MM.1S (cell line): ENCODE data around the gene GIPC3.
"Not testable (repeated sequence)": the region's sequence is repeated elsewhere in the genome, so short reads cannot be mapped to it uniquely, and the experiment has no call there.

Experiments
- DNase-seq: peaks from one replicate; pipeline ENCODE4 v3.0.0-alpha.2; 2015
- H2AFZ ChIP-seq: fragments of 300-600 bp; sonication (generic); 2 replicates; pipeline ENCODE4 v1.6.0; 2016; ENCODE audit warnings: antibody characterized with exemption, low read length
- H3F3A ChIP-seq: fragments of 300-600 bp; sonication (generic); 2 replicates; pipeline ENCODE4 v1.6.1; 2016; ENCODE audit warnings: mild to moderate bottlenecking, antibody characterized with exemption, low read length, moderate library complexity, mixed read lengths; ENCODE audit not compliant: insufficient read depth
- H3K27ac ChIP-seq: fragments of 300-600 bp; sonication (generic); 2 replicates; pipeline ENCODE4 v1.5.1; 2016; ENCODE audit warnings: mild to moderate bottlenecking, low read length
- H3K27me3 ChIP-seq: fragments of 300-600 bp; sonication (generic); replicated peaks from 2 replicates; pipeline ENCODE4 v1.6.0; 2016; ENCODE audit warnings: low read length; ENCODE audit not compliant: insufficient read depth
- H3K36me3 ChIP-seq: fragments of 300-600 bp; sonication (generic); replicated peaks from 2 replicates; pipeline ENCODE4 v1.6.1; 2016; ENCODE audit warnings: mild to moderate bottlenecking, low read length, mixed read lengths; ENCODE audit not compliant: insufficient read depth
- H3K4me1 ChIP-seq: fragments of 300-600 bp; sonication (generic); 2 replicates; pipeline ENCODE4 v1.6.1; 2016; ENCODE audit warnings: low read length, mixed read lengths
- H3K4me2 ChIP-seq: fragments of 300-600 bp; sonication (generic); 2 replicates; pipeline ENCODE4 v1.6.0; 2016; ENCODE audit warnings: low read depth, low read length
- H3K4me3 ChIP-seq: fragments of 300-600 bp; sonication (generic); 2 replicates; pipeline ENCODE4 v1.5.1; 2016; ENCODE audit warnings: low read length, mixed read lengths
- H3K79me2 ChIP-seq: fragments of 300-600 bp; sonication (generic); 2 replicates; pipeline ENCODE4 v1.6.1; 2016; ENCODE audit warnings: mixed run types, low read length, mixed read lengths
- H3K9ac ChIP-seq: fragments of 300-600 bp; sonication (generic); 2 replicates; pipeline ENCODE4 v1.6.1; 2016; ENCODE audit warnings: low read length, mixed read lengths
- H3K9me2 ChIP-seq: fragments of 300-600 bp; sonication (generic); replicated peaks from 2 replicates; pipeline ENCODE4 v1.6.1; 2016; ENCODE audit warnings: mild to moderate bottlenecking, low read length, mixed read lengths; ENCODE audit not compliant: insufficient read depth
- H3K9me3 ChIP-seq: fragments of 300-600 bp; sonication (generic); replicated peaks from 2 replicates; pipeline ENCODE4 v1.6.1; 2016; ENCODE audit warnings: mild to moderate bottlenecking, low read length, mixed read lengths; ENCODE audit not compliant: insufficient read depth
- H4K20me1 ChIP-seq: fragments of 300-600 bp; sonication (generic); 2 replicates; pipeline ENCODE4 v1.6.1; 2016; ENCODE audit warnings: mild to moderate bottlenecking, low read length, moderate library complexity, mixed read lengths; ENCODE audit not compliant: insufficient read depth
- EZH2 ChIP-seq: fragments of 300-600 bp; sonication (generic); optimal IDR thresholded peaks from 2 replicates; pipeline ENCODE3; 2017; ENCODE audit warnings: low read depth, mild to moderate bottlenecking, antibody characterized with exemption, low read length, mixed read lengths
- EZH2phosphoT487 ChIP-seq: fragments of 300-600 bp; sonication (generic); IDR thresholded peaks from 2 replicates; pipeline ENCODE4 v1.6.1; 2018; ENCODE audit warnings: antibody characterized with exemption, low read length
- TF ChIP-seq, protein P1 (sequence below): fragments of 300-600 bp; sonication (generic); IDR thresholded peaks from 2 replicates; pipeline ENCODE4 v1.5.1; 2016; ENCODE audit warnings: antibody characterized with exemption, low read length, mixed read lengths

The GIPC3 gene

DNA sequence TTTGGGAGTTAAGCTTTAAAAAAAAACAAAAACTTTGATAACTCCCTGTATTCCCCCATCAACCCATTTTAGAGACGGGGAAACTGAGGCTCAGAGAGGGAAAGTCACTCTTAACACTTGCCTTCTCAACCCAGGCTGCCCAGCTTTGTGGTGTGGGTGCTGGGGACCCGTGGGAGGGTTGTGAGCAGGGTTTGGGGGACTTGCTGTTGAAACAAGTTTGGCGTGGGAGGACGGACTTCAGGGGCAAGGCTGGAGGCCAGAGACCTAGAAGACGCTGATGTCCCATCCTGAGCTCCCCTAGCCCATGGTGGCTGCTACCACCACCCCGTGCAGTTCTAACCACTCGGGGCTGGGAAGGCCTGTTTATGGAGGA is 42.1 kb downstream of the GIPC3 start:
- peak overlapping the region; percentile 2; the same call in 1 of the 2 replicates for H3K27ac ChIP-seq
- peak overlapping the region; percentile 44 for H2AFZ ChIP-seq
- H3K4me3 ChIP-seq = peak overlapping the region; percentile 87

DNA sequence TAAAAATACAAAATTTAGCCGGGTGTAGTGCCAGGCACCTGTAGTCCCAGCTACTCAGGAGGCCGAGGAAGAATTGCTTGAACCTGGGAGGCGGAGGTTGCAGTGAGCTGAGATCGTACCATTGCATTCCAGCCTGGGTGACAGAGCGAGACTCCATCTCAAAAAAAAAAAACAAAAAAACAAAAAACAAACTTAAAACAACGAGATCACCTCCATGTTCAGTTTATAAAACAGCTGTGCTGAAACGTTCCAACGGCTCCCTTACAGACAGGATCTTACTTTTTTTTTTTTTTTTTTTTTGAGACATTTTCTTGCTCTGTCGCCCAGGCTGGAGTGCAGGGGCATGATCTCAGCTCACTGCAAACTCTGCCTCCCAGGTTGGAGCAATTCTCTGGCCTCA is 43.5 kb downstream of the GIPC3 start:
- H2AFZ ChIP-seq, H3K9ac ChIP-seq, H3K4me2 ChIP-seq, H4K20me1 ChIP-seq, H3K4me3 ChIP-seq, H3K36me3 ChIP-seq, H3K27me3 ChIP-seq, DNase-seq, H3K9me3 ChIP-seq, H3F3A ChIP-seq, H3K9me2 ChIP-seq, H3K27ac ChIP-seq: not testable (repeated sequence)
- Histone ChIP-seq H3K4me1 (peaks cover 20% of the 10 kb centered on the region; the same call in 1 of the 2 replicates), H3K79me2 (peaks cover 29% of the 10 kb centered on the region)

More for the DNA sequence above, 42.1 kb downstream of the GIPC3 start:
- H3K4me1 ChIP-seq = peaks cover 20% of the 10 kb centered on the region; the same call in 1 of the 2 replicates
- TF ChIP-seq EZH2 = no peak
- TF ChIP-seq EZH2phosphoT487 = no peak
- TF ChIP-seq, protein P1, sequence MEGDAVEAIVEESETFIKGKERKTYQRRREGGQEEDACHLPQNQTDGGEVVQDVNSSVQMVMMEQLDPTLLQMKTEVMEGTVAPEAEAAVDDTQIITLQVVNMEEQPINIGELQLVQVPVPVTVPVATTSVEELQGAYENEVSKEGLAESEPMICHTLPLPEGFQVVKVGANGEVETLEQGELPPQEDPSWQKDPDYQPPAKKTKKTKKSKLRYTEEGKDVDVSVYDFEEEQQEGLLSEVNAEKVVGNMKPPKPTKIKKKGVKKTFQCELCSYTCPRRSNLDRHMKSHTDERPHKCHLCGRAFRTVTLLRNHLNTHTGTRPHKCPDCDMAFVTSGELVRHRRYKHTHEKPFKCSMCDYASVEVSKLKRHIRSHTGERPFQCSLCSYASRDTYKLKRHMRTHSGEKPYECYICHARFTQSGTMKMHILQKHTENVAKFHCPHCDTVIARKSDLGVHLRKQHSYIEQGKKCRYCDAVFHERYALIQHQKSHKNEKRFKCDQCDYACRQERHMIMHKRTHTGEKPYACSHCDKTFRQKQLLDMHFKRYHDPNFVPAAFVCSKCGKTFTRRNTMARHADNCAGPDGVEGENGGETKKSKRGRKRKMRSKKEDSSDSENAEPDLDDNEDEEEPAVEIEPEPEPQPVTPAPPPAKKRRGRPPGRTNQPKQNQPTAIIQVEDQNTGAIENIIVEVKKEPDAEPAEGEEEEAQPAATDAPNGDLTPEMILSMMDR = no peak
- peaks cover 38% of the 10 kb centered on the region for H3K79me2 ChIP-seq
- H3K36me3 ChIP-seq = no peaks in the 10 kb centered on the region
- H3K9me3 ChIP-seq = no peaks in the 10 kb centered on the region
- no peaks in the 10 kb centered on the region for H4K20me1 ChIP-seq
- peak overlapping the region; percentile 95 for H3K4me2 ChIP-seq
- no peaks in the 10 kb centered on the region for H3K9me2 ChIP-seq
- no peak overlapping the region; the same call in 1 of the 2 replicates for H3K9ac ChIP-seq
- no peak for DNase-seq
- H3F3A ChIP-seq = no peaks in the 10 kb centered on the region
- no peaks in the 10 kb centered on the region for H3K27me3 ChIP-seq

DNA sequence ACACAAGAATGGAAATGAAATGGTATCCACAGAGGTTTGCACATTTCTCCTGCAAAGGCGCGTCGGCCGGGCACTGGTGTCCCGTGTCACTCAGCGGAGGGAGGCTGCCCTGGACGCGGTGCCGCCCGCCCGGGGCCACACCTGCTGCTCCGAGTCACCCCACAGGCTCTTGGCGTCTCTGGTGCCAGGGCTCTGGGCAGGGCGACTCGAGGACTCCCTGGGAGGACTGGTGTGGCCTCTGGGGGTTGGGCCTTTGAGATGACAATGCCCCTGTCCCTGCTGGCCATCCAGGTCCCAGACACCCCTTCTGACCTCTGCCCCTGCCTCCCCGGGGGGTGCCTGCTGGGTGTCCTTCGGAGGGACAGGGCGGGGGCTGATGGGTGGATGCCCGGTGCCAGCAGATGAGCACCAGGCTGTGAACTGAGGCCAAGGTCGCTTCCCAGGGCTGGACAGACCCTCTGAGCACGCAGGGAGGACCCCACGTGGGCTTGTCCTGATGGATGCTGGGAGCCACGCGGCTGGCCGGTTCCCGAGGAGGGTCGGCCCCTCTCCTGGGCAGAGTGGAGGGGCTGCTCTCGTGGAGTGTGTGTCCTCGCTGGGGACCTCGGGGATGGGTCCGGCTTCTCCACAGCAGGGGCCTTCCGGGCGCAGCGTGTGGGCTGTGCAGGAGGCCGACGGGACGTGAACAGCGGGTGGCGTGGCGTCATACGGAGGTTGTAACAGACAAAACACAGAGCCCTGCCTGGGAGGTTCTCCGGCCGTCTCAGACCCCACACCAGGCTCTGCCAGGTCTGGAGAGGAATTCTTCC is 46.0 kb downstream of the GIPC3 start:
- no peak overlapping the region for H3K9ac ChIP-seq
- H3K9me2 ChIP-seq = no peaks in the 10 kb centered on the region
- no peaks in the 10 kb centered on the region for H4K20me1 ChIP-seq
- no peaks in the 10 kb centered on the region for H3K27me3 ChIP-seq
- no peak for DNase-seq
- peaks cover 4% of the 10 kb centered on the region for H3K79me2 ChIP-seq
- no peak overlapping the region for H2AFZ ChIP-seq
- peaks cover 4% of the 10 kb centered on the region; the same call in 1 of the 2 replicates for H3K4me1 ChIP-seq
- H3K4me3 ChIP-seq = no peak overlapping the region
- H3K27ac ChIP-seq = no peak overlapping the region
- no peaks in the 10 kb centered on the region for H3K36me3 ChIP-seq
- H3K4me2 ChIP-seq = no peak overlapping the region
- TF ChIP-seq EZH2phosphoT487 (no peak), EZH2 (no peak)
- TF ChIP-seq, protein P1 = no peak
- no peaks in the 10 kb centered on the region for H3K9me3 ChIP-seq
- no peaks in the 10 kb centered on the region for H3F3A ChIP-seq

DNA sequence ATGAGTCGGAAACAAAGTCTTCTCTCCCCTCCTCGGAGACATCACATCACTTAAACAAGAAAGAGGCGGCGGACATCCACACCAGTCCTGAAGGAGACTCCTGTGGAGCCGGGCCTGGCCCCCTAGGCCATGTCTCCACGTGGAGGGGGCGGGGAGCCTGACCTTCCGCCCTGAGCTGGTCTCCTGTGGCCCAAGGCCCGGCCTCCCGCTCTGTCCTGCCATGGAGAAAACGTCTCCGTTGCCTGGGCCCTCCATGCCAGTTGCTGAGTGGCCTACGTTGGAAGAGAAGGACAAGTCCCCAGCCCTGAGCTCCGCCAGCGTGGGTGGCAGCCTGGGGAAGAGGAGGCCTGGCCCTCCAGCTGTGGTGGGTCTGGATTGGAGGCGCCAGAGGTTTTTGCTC is 46.8 kb downstream of the GIPC3 start:
- Histone ChIP-seq H3K9ac (no peak overlapping the region), H3K27me3 (no peaks in the 10 kb centered on the region), H2AFZ (no peak overlapping the region), H3K9me3 (no peaks in the 10 kb centered on the region), H3K9me2 (no peaks in the 10 kb centered on the region), H3K79me2 (no peaks in the 10 kb centered on the region), H3K4me3 (no peak overlapping the region), H3K4me1 (peaks cover 4% of the 10 kb centered on the region; the same call in 1 of the 2 replicates), H3K36me3 (no peaks in the 10 kb centered on the region), H3F3A (no peaks in the 10 kb centered on the region), H3K4me2 (no peak overlapping the region), H4K20me1 (no peaks in the 10 kb centered on the region), H3K27ac (no peak overlapping the region)
- no peak for DNase-seq
- TF ChIP-seq EZH2 (no peak), EZH2phosphoT487 (no peak)
- TF ChIP-seq, protein P1 = no peak
